HCT116 (cell line): ENCODE measurements around the gene ADCY1. TPM values are rescaled to one million over a fixed set of nuclear protein-coding genes. Genes with fewer than 3 reads are reported as not detected.

Experiments
- ATAC-seq: fragments of 200-7000 bp; cut with Tn5 transposase; 2 replicates; pipeline ENCODE4 v1.9.1; 2020; ENCODE audit warnings: mild to moderate bottlenecking, moderate library complexity
- BruUV-seq: library from RNA; stranded (reverse); fragments of 400-500 nt; replicated peaks from 2 replicates; lab custom pipeline; 2021; lab: Mats Ljungman, UMichigan
- CTCF ChIA-PET: fragments of 300-600 bp; sonication (Branson Sonifier 250); formaldehyde crosslinking; loops from one replicate; lab custom pipeline; 2021; ENCODE audit warnings: antibody characterized with exemption; lab: Charles Lee
- POLR2A ChIA-PET: fragments of 300-600, 350-600 bp; sonication (Branson Sonifier 250); formaldehyde crosslinking; loops from one replicate; lab custom pipeline; 2021; ENCODE audit warnings: antibody characterized with exemption; lab: Charles Lee
- RAD21 ChIA-PET, 2 experiments: fragments of 300-600 bp; sonication (Branson Sonifier 250); formaldehyde crosslinking; loops; one replicate each; lab custom pipeline; 2023; ENCODE audit warnings: low total read pairs in 2 of 2; ENCODE audit not compliant: uncharacterized antibody in 2 of 2, unreplicated experiment in 2 of 2, low non-redundant PET in 1 of 2; lab: Charles Lee
- DNase-seq: peaks from one replicate; pipeline ENCODE4 v3.0.0-alpha.2; 2010; ENCODE audit warnings: low read depth, low spot score
- H2AFZ ChIP-seq: fragments of 200-600 bp; shearing (Covaris generic), sonication (generic); 2 replicates; pipeline ENCODE4 v1.6.1; 2017; ENCODE audit warnings: low read depth, mixed run types, mixed read lengths, antibody characterized with exemption, low read length; ENCODE audit not compliant: poor library complexity, severe bottlenecking
- H3K27ac ChIP-seq: 2 replicates; pipeline ENCODE4 v1.5.1; 2012; ENCODE audit warnings: low read depth, low read length
- H3K27me3 ChIP-seq: fragments of 200-600 bp; sonication (generic); 2 replicates; pipeline ENCODE4 v1.6.1; 2016; ENCODE audit warnings: mixed run types, low read length, mixed read lengths; ENCODE audit not compliant: insufficient read depth
- H3K36me3 ChIP-seq, 2 experiments: fragments of 200-500 bp in 1 of 2; fragments of 200-600 bp in 1 of 2; sonication (Bioruptor generic) in 1 of 2; sonication (generic) in 1 of 2; 2 replicates each; pipeline versions ENCODE4 v1.5.1 to v1.6.1; 2014 to 2016; ENCODE audit warnings: low read length in 2 of 2, inconsistent platforms in 1 of 2, mixed read lengths in 1 of 2, mixed run types in 1 of 2; ENCODE audit not compliant: insufficient read depth in 2 of 2, control insufficient read depth in 1 of 2
- H3K4me1 ChIP-seq, 2 experiments: fragments of 200-600 bp in 1 of 2; sonication (generic) in 1 of 2; 2 replicates each; pipeline versions ENCODE4 v1.5.1 to v1.6.1; 2012 to 2017; ENCODE audit warnings: low read length in 2 of 2, inconsistent platforms in 1 of 2, mild to moderate bottlenecking in 1 of 2, mixed read lengths in 1 of 2, mixed run types in 1 of 2, moderate library complexity in 1 of 2; ENCODE audit not compliant: insufficient read depth in 2 of 2, control insufficient read depth in 1 of 2
- H3K4me2 ChIP-seq: fragments of 200-600 bp; sonication (generic); 2 replicates; pipeline ENCODE4 v1.6.1; 2017; ENCODE audit warnings: mixed run types, low read length, mixed read lengths
- H3K4me3 ChIP-seq, 2 experiments: fragments of 200-600 bp in 1 of 2; sonication (generic) in 1 of 2; replicated peaks in 1 of 2; 2 replicates each; pipeline ENCODE4 v1.5.1; 2011 to 2016; ENCODE audit warnings: low read length in 2 of 2, control low read depth in 1 of 2, low read depth in 1 of 2, mild to moderate bottlenecking in 1 of 2, mixed read lengths in 1 of 2, mixed run types in 1 of 2
- H3K79me2 ChIP-seq: fragments of 200-600 bp; sonication (generic); 2 replicates; pipeline ENCODE4 v1.6.1; 2017; ENCODE audit warnings: mild to moderate bottlenecking, mixed run types, low read length, moderate library complexity, mixed read lengths; ENCODE audit not compliant: insufficient read depth
- H3K9ac ChIP-seq: fragments of 200-600 bp; sonication (generic); 2 replicates; pipeline ENCODE4 v1.6.1; 2016; ENCODE audit warnings: low read length, mixed read lengths
- H3K9me2 ChIP-seq: fragments of 200-600 bp; sonication (generic), shearing (Covaris generic); 2 replicates; pipeline ENCODE4 v1.6.1; 2017; ENCODE audit warnings: mixed run types, mild to moderate bottlenecking, moderate library complexity; ENCODE audit not compliant: insufficient read depth
- H3K9me3 ChIP-seq, 2 experiments: fragments of 200-500 bp in 1 of 2; fragments of 200-600 bp in 1 of 2; sonication (Bioruptor generic) in 1 of 2; sonication (generic) in 1 of 2; 2 replicates each; pipeline ENCODE4 v1.6.1; 2014 to 2017; ENCODE audit warnings: low read length in 2 of 2, mixed read lengths in 2 of 2, inconsistent platforms in 1 of 2, low read depth in 1 of 2, mild to moderate bottlenecking in 1 of 2, mixed run types in 1 of 2, moderate library complexity in 1 of 2; ENCODE audit not compliant: control insufficient read depth in 1 of 2, insufficient read depth in 1 of 2
- H4K20me1 ChIP-seq: fragments of 200-600 bp; sonication (generic), shearing (Covaris generic); 2 replicates; pipeline ENCODE4 v1.6.1; 2017; ENCODE audit warnings: mixed run types, mild to moderate bottlenecking, moderate library complexity; ENCODE audit not compliant: insufficient read depth
- ATF3 ChIP-seq: IDR thresholded peaks from 2 replicates; pipeline ENCODE4 v1.6.1; 2012
- CBX3 ChIP-seq: IDR thresholded peaks from 2 replicates; pipeline ENCODE4 v1.6.1; 2012; ENCODE audit warnings: low read depth
- CEBPB ChIP-seq: IDR thresholded peaks from 2 replicates; pipeline ENCODE4 v1.6.1; 2012; ENCODE audit warnings: low read depth
- ELF1 ChIP-seq: IDR thresholded peaks from 2 replicates; pipeline ENCODE4 v1.6.1; 2012; ENCODE audit warnings: low read depth, borderline replicate concordance
- EZH2 ChIP-seq: fragments of 200-600 bp; sonication (generic); IDR thresholded peaks from 2 replicates; pipeline ENCODE4 v1.6.1; 2017; ENCODE audit warnings: antibody characterized with exemption, mixed run types
- EZH2phosphoT487 ChIP-seq: fragments of 200-600 bp; IDR thresholded peaks from 2 replicates; pipeline ENCODE4 v1.6.1; 2018; ENCODE audit warnings: antibody characterized with exemption, borderline replicate concordance
- FOSL1 ChIP-seq: IDR thresholded peaks from 2 replicates; pipeline ENCODE4 v1.6.1; 2012; ENCODE audit warnings: low read depth
- REST ChIP-seq: IDR thresholded peaks from 2 replicates; pipeline ENCODE4 v1.6.1; 2012; ENCODE audit warnings: low read depth
- SIN3A ChIP-seq: IDR thresholded peaks from 2 replicates; pipeline ENCODE4 v1.6.1; 2012; ENCODE audit warnings: low read depth
- SP1 ChIP-seq: IDR thresholded peaks from 2 replicates; pipeline ENCODE4 v1.6.1; 2012; ENCODE audit warnings: low read depth
- SRF ChIP-seq: IDR thresholded peaks from 2 replicates; pipeline ENCODE4 v1.6.1; 2012; ENCODE audit warnings: low read depth
- ZNF274 ChIP-seq: fragments of 200-500 bp; sonication (Bioruptor generic); IDR thresholded peaks from 2 replicates; pipeline ENCODE4 v1.6.1; 2014; ENCODE audit warnings: mild to moderate bottlenecking, low read depth, low read length, inconsistent platforms
- intact Hi-C: fragments of 100-400 bp; cut with micrococcal nuclease; formaldehyde crosslinking; loops from 2 replicates; pipeline ENCODE4 v1.10.0; 2022
- total RNA-seq: library from RNA; stranded (reverse); gene quantifications from one replicate; pipeline ENCODE4 v1.2.1, GENCODE V29; 2021; ENCODE audit not compliant: unreplicated experiment

The ADCY1 gene
- total RNA-seq, 1 experiment from 2014 or later, result 0.05 TPM

- H3K4me3 ChIP-seq, result no peak overlapping the region
- no peaks in the 10 kb centered on the region for H3K9me3 ChIP-seq
- H3K79me2 ChIP-seq, result no peaks in the 10 kb centered on the region
- H3K36me3 ChIP-seq, result no peaks in the 10 kb centered on the region
- BruUV-seq, result no TSS peak
- CTCF ChIA-PET, result no interaction called here
- intact Hi-C loops, result no loop called here
- no peak overlapping the region for H3K4me2 ChIP-seq
- no peak overlapping the region for H3K9ac ChIP-seq
- POLR2A ChIA-PET, result no interaction called here
- no peaks in the 10 kb centered on the region for H3K9me2 ChIP-seq
- RAD21 ChIA-PET, result no interaction called here
- ATAC-seq, result no peak
- no peak for TF ChIP-seq EZH2phosphoT487
- TF ChIP-seq ZNF274, result no peak
- TF ChIP-seq ELF1, result no peak
- TF ChIP-seq SP1, result no peak
- TF ChIP-seq SIN3A, result no peak
- TF ChIP-seq CBX3, result no peak
- TF ChIP-seq FOSL1, result no peak
- no peak for TF ChIP-seq ATF3
- TF ChIP-seq SRF, result no peak
- TF ChIP-seq CEBPB, result no peak
- TF ChIP-seq EZH2, result no peak
- no peak for TF ChIP-seq REST
- TF ChIP-seq, all 23 proteins: peak for 0
- H2AFZ ChIP-seq, result no peak overlapping the region
- H3K27ac ChIP-seq, result no peak overlapping the region
- H4K20me1 ChIP-seq, result no peaks in the 10 kb centered on the region
- peaks cover 26% of the 10 kb centered on the region for H3K27me3 ChIP-seq
- no peak for DNase-seq
- no peaks in the 10 kb centered on the region for H3K4me1 ChIP-seq
Observed at GRCh38 chr7:45636733-45637132, 62.6 kb downstream of the ADCY1 start.
